H1 (cell line): ENCODE measurements around the gene MRPS12. TPM values are rescaled to one million over a fixed set of nuclear protein-coding genes. Genes with fewer than 3 reads are reported as not detected.

Experiments
- JUND ChIP-seq: IDR thresholded peaks from 2 replicates; pipeline ENCODE4 v1.6.1; 2011; ENCODE audit warnings: mild to moderate bottlenecking, improper control_type of control experiment, low read length
- MAFK ChIP-seq: IDR thresholded peaks from 2 replicates; pipeline ENCODE4 v1.6.1; 2012; ENCODE audit warnings: low read depth, mild to moderate bottlenecking, improper control_type of control experiment, low read length
- NANOG ChIP-seq: IDR thresholded peaks from 2 replicates; pipeline ENCODE4 v1.6.1; 2011; ENCODE audit warnings: low read length, low read depth, mild to moderate bottlenecking, inconsistent platforms; ENCODE audit not compliant: insufficient read depth, poor library complexity, severe bottlenecking
- TCF12 ChIP-seq: IDR thresholded peaks from 2 replicates; pipeline ENCODE4 v1.6.1; 2011; ENCODE audit warnings: low read depth, mild to moderate bottlenecking, low read length
- polyA plus RNA-seq, 7 experiments: library from polyadenylated mRNA; depleted of rRNA in 3 of 7; stranded (reverse) in 5 of 7; unstranded in 2 of 7; fragments of >200 nt in 5 of 7; fragments of 200-250 nt in 2 of 7; gene quantifications; 1 replicate in 5 of 7; 2 replicates in 1 of 7; 4 replicates in 1 of 7; pipeline versions ENCODE4 v1.2.1 to v1.2.3, GENCODE V29; 2011 to 2013; ENCODE audit warnings: missing spikeins in 2 of 7, mixed read lengths in 2 of 7
- total RNA-seq: library from RNA; stranded (reverse); fragmentation: NEBNext Ultra II Directional; extraction: Animal tissue kit (Norgen Biotek cat#: 25700); gene quantifications from 2 replicates; pipeline ENCODE4 v1.2.1, GENCODE V29; 2021
- TF ChIP-seq, protein P1 (sequence below): fragments of 300-600 bp; sonication (generic); IDR thresholded peaks from 2 replicates; pipeline ENCODE4 v1.7.1; 2012; ENCODE audit warnings: low read length, moderate library complexity, mild to moderate bottlenecking, inconsistent platforms; ENCODE audit not compliant: insufficient replicate concordance

MRPS12 gene
- total and polyA plus RNA-seq, 2 of the 8 experiments (the other 6 are each of a cell fraction or from before 2014, with no cell fraction given): 79.0 to 175 TPM

GRCh38 chr19:38953677-38954076 lies 22.9 kb downstream of the MRPS12 start (continued):
- TF ChIP-seq, protein P1, sequence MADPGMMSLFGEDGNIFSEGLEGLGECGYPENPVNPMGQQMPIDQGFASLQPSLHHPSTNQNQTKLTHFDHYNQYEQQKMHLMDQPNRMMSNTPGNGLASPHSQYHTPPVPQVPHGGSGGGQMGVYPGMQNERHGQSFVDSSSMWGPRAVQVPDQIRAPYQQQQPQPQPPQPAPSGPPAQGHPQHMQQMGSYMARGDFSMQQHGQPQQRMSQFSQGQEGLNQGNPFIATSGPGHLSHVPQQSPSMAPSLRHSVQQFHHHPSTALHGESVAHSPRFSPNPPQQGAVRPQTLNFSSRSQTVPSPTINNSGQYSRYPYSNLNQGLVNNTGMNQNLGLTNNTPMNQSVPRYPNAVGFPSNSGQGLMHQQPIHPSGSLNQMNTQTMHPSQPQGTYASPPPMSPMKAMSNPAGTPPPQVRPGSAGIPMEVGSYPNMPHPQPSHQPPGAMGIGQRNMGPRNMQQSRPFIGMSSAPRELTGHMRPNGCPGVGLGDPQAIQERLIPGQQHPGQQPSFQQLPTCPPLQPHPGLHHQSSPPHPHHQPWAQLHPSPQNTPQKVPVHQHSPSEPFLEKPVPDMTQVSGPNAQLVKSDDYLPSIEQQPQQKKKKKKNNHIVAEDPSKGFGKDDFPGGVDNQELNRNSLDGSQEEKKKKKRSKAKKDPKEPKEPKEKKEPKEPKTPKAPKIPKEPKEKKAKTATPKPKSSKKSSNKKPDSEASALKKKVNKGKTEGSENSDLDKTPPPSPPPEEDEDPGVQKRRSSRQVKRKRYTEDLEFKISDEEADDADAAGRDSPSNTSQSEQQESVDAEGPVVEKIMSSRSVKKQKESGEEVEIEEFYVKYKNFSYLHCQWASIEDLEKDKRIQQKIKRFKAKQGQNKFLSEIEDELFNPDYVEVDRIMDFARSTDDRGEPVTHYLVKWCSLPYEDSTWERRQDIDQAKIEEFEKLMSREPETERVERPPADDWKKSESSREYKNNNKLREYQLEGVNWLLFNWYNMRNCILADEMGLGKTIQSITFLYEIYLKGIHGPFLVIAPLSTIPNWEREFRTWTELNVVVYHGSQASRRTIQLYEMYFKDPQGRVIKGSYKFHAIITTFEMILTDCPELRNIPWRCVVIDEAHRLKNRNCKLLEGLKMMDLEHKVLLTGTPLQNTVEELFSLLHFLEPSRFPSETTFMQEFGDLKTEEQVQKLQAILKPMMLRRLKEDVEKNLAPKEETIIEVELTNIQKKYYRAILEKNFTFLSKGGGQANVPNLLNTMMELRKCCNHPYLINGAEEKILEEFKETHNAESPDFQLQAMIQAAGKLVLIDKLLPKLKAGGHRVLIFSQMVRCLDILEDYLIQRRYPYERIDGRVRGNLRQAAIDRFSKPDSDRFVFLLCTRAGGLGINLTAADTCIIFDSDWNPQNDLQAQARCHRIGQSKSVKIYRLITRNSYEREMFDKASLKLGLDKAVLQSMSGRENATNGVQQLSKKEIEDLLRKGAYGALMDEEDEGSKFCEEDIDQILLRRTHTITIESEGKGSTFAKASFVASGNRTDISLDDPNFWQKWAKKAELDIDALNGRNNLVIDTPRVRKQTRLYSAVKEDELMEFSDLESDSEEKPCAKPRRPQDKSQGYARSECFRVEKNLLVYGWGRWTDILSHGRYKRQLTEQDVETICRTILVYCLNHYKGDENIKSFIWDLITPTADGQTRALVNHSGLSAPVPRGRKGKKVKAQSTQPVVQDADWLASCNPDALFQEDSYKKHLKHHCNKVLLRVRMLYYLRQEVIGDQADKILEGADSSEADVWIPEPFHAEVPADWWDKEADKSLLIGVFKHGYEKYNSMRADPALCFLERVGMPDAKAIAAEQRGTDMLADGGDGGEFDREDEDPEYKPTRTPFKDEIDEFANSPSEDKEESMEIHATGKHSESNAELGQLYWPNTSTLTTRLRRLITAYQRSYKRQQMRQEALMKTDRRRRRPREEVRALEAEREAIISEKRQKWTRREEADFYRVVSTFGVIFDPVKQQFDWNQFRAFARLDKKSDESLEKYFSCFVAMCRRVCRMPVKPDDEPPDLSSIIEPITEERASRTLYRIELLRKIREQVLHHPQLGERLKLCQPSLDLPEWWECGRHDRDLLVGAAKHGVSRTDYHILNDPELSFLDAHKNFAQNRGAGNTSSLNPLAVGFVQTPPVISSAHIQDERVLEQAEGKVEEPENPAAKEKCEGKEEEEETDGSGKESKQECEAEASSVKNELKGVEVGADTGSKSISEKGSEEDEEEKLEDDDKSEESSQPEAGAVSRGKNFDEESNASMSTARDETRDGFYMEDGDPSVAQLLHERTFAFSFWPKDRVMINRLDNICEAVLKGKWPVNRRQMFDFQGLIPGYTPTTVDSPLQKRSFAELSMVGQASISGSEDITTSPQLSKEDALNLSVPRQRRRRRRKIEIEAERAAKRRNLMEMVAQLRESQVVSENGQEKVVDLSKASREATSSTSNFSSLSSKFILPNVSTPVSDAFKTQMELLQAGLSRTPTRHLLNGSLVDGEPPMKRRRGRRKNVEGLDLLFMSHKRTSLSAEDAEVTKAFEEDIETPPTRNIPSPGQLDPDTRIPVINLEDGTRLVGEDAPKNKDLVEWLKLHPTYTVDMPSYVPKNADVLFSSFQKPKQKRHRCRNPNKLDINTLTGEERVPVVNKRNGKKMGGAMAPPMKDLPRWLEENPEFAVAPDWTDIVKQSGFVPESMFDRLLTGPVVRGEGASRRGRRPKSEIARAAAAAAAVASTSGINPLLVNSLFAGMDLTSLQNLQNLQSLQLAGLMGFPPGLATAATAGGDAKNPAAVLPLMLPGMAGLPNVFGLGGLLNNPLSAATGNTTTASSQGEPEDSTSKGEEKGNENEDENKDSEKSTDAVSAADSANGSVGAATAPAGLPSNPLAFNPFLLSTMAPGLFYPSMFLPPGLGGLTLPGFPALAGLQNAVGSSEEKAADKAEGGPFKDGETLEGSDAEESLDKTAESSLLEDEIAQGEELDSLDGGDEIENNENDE: no peak
- no peak for TF ChIP-seq MAFK
- no peak for TF ChIP-seq TCF12
- TF ChIP-seq NANOG: no peak
- no peak for TF ChIP-seq JUND
